Nephron (organoid): Measurements from ENCODE around the gene TTC23.

Source experiments
- H3K27ac Mint-ChIP-seq, 3 experiments: 2 replicates each; pipeline ENCODE4 v1.8.0; 2020; ENCODE audit warnings: mixed read lengths in 3 of 3, mild to moderate bottlenecking in 2 of 3, moderate library complexity in 1 of 3
- H3K27me3 Mint-ChIP-seq: 2 replicates; pipeline ENCODE4 v1.8.0; 2021; ENCODE audit warnings: low read depth, mild to moderate bottlenecking, moderate library complexity, mixed read lengths
- H3K36me3 Mint-ChIP-seq: 2 replicates; pipeline ENCODE4 v1.8.0; 2020; ENCODE audit warnings: low read depth, mixed read lengths
- H3K4me1 Mint-ChIP-seq: 2 replicates; pipeline ENCODE4 v1.8.0; 2020; ENCODE audit warnings: mixed read lengths
- H3K4me3 Mint-ChIP-seq, 3 experiments: 2 replicates each; pipeline ENCODE4 v1.8.0; 2020; ENCODE audit warnings: mild to moderate bottlenecking in 3 of 3, mixed read lengths in 3 of 3, moderate library complexity in 2 of 3
- H3K9me3 Mint-ChIP-seq: 2 replicates; pipeline ENCODE4 v1.8.0; 2020; ENCODE audit warnings: mixed read lengths
- CTCF ChIP-seq, 3 experiments: fragments of 200-600 bp; sonication (generic); IDR thresholded peaks; one replicate each; pipeline ENCODE4 v1.5.0; 2021; ENCODE audit warnings: antibody characterized with exemption in 3 of 3; ENCODE audit not compliant: unreplicated experiment in 3 of 3

The TTC23 gene

GRCh38 chr15:99232740-99233139, 16.6 kb downstream of the TTC23 start:
- no peaks in the 10 kb centered on the region for H3K27me3 Mint-ChIP-seq

GRCh38 chr15:99230867-99231266, 18.5 kb downstream of the TTC23 start:
- Mint-ChIP-seq H3K36me3 (peaks cover 45% of the 10 kb centered on the region), H3K27ac (no peak overlapping the region), H3K4me1 (no peaks in the 10 kb centered on the region), H3K4me3 (no peak overlapping the region), H3K9me3 (peaks cover 3% of the 10 kb centered on the region), H3K27me3 (no peaks in the 10 kb centered on the region)
- no peak for TF ChIP-seq CTCF (IDR thresholded peaks at IDR 0.05; ENCODE audit: unreplicated experiment in 3 of 3)

More at GRCh38 chr15:99232740-99233139, 16.6 kb downstream of the TTC23 start:
- Mint-ChIP-seq H3K9me3 (peaks cover 3% of the 10 kb centered on the region), H3K4me1 (no peaks in the 10 kb centered on the region), H3K36me3 (peaks cover 50% of the 10 kb centered on the region), H3K27ac (no peak overlapping the region), H3K4me3 (no peak overlapping the region)
- no peak for TF ChIP-seq CTCF (IDR thresholded peaks at IDR 0.05; ENCODE audit: unreplicated experiment in 3 of 3)

- Mint-ChIP-seq H3K27ac (no peak overlapping the region), H3K27me3 (no peaks in the 10 kb centered on the region), H3K36me3 (peaks cover 52% of the 10 kb centered on the region), H3K9me3 (peaks cover 3% of the 10 kb centered on the region), H3K4me3 (no peak overlapping the region), H3K4me1 (no peaks in the 10 kb centered on the region)
- no peak for TF ChIP-seq CTCF (IDR thresholded peaks at IDR 0.05; ENCODE audit: unreplicated experiment in 3 of 3)
These were observed 21.1 kb downstream of the TTC23 start for GRCh38 chr15:99228120-99228770.

- no peak overlapping the region for H3K4me3 Mint-ChIP-seq
These were observed 22.6 kb downstream of the TTC23 start for GRCh38 chr15:99226802-99227201.

GRCh38 chr15:99224372-99225214, 24.8 kb downstream of the TTC23 start:
- no peak for TF ChIP-seq CTCF (IDR thresholded peaks at IDR 0.05; ENCODE audit: unreplicated experiment in 3 of 3)
- no peak overlapping the region for H3K27ac Mint-ChIP-seq
- H3K4me3 Mint-ChIP-seq: no peak overlapping the region
- no peaks in the 10 kb centered on the region for H3K9me3 Mint-ChIP-seq
- H3K4me1 Mint-ChIP-seq: no peaks in the 10 kb centered on the region
- no peaks in the 10 kb centered on the region for H3K27me3 Mint-ChIP-seq
- peaks cover 70% of the 10 kb centered on the region for H3K36me3 Mint-ChIP-seq

More at GRCh38 chr15:99226802-99227201, 22.6 kb downstream of the TTC23 start:
- peaks cover 54% of the 10 kb centered on the region for H3K36me3 Mint-ChIP-seq
- no peaks in the 10 kb centered on the region for H3K9me3 Mint-ChIP-seq
- TF ChIP-seq CTCF (IDR thresholded peaks at IDR 0.05; ENCODE audit: unreplicated experiment in 3 of 3): no peak
- no peaks in the 10 kb centered on the region for H3K4me1 Mint-ChIP-seq
- no peaks in the 10 kb centered on the region for H3K27me3 Mint-ChIP-seq
- H3K27ac Mint-ChIP-seq: no peak overlapping the region
